Measurements from ENCODE around the gene DDX60. TPM values are rescaled to one million over a fixed set of nuclear protein-coding genes. Genes with fewer than 3 reads are reported as not detected.

Gene DDX60
- polyA plus RNA-seq, 1 donor from 2014 or later, result not detected

- TF ChIP-seq POLR2AphosphoS5 (IDR thresholded peaks at IDR 0.05), result no peak
- TF ChIP-seq TAF1 (IDR thresholded peaks at IDR 0.05; ENCODE audit: low read depth), result no peak
- no peak for TF ChIP-seq EZH2 (IDR thresholded peaks at IDR 0.05; ENCODE audit: borderline replicate concordance, insufficient read depth, low read length, poor library complexity, severe bottlenecking)
- TF ChIP-seq EP300 (conservative IDR thresholded peaks at IDR 0.05; ENCODE audit: poor library complexity, severe bottlenecking), result no peak
- TF ChIP-seq RAD21 (conservative IDR thresholded peaks at IDR 0.05), result no peak
- TF ChIP-seq SMC3 (conservative IDR thresholded peaks at IDR 0.05; ENCODE audit: poor library complexity), result no peak
- no peak for TF ChIP-seq MXI1 (conservative IDR thresholded peaks at IDR 0.05; ENCODE audit: poor library complexity, severe bottlenecking)
- TF ChIP-seq CTCF (IDR thresholded peaks at IDR 0.05; ENCODE audit: poor library complexity, severe bottlenecking), result no peak
- TF ChIP-seq, protein P1, sequence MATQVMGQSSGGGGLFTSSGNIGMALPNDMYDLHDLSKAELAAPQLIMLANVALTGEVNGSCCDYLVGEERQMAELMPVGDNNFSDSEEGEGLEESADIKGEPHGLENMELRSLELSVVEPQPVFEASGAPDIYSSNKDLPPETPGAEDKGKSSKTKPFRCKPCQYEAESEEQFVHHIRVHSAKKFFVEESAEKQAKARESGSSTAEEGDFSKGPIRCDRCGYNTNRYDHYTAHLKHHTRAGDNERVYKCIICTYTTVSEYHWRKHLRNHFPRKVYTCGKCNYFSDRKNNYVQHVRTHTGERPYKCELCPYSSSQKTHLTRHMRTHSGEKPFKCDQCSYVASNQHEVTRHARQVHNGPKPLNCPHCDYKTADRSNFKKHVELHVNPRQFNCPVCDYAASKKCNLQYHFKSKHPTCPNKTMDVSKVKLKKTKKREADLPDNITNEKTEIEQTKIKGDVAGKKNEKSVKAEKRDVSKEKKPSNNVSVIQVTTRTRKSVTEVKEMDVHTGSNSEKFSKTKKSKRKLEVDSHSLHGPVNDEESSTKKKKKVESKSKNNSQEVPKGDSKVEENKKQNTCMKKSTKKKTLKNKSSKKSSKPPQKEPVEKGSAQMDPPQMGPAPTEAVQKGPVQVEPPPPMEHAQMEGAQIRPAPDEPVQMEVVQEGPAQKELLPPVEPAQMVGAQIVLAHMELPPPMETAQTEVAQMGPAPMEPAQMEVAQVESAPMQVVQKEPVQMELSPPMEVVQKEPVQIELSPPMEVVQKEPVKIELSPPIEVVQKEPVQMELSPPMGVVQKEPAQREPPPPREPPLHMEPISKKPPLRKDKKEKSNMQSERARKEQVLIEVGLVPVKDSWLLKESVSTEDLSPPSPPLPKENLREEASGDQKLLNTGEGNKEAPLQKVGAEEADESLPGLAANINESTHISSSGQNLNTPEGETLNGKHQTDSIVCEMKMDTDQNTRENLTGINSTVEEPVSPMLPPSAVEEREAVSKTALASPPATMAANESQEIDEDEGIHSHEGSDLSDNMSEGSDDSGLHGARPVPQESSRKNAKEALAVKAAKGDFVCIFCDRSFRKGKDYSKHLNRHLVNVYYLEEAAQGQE (IDR thresholded peaks at IDR 0.05; ENCODE audit: borderline replicate concordance), result no peak
- H3K4me2 ChIP-seq (ENCODE audit: low read length), result no peak overlapping the region
- no peak overlapping the region for H2AFZ ChIP-seq (ENCODE audit: low read depth, low read length)
- H3K9ac ChIP-seq (ENCODE audit: low read length), result no peak overlapping the region
- H3K27me3 ChIP-seq (ENCODE audit: insufficient read depth, low read depth, low read length), result no peaks in the 10 kb centered on the region
- H3F3A ChIP-seq (ENCODE audit: insufficient read depth, low read length, poor library complexity, severe bottlenecking), result no peaks in the 10 kb centered on the region
- H3K4me3 ChIP-seq (ENCODE audit: low read length), result no peak overlapping the region
- H4K20me1 ChIP-seq (ENCODE audit: insufficient read depth), result no peaks in the 10 kb centered on the region
- no peak overlapping the region for H3K27ac ChIP-seq (ENCODE audit: low read length)
- no peaks in the 10 kb centered on the region for H3K9me2 ChIP-seq (ENCODE audit: insufficient read depth, low read length)
- H3K36me3 ChIP-seq (ENCODE audit: insufficient read depth, low read length), result no peaks in the 10 kb centered on the region
- no peaks in the 10 kb centered on the region for H3K79me2 ChIP-seq (replicated peaks; ENCODE audit: insufficient read depth, low read length)
- no peaks in the 10 kb centered on the region for H3K9me3 ChIP-seq (ENCODE audit: low read length)
Measured at GRCh38 chr4:168337550-168337940, 19.0 kb upstream of the DDX60 start.

- no peaks in the 10 kb centered on the region for H3F3A ChIP-seq (ENCODE audit: insufficient read depth, low read length, poor library complexity, severe bottlenecking)
- H3K9me2 ChIP-seq (ENCODE audit: insufficient read depth, low read length), result no peaks in the 10 kb centered on the region
- no peaks in the 10 kb centered on the region for H4K20me1 ChIP-seq (ENCODE audit: insufficient read depth)
- H3K27me3 ChIP-seq (ENCODE audit: insufficient read depth, low read depth, low read length), result no peaks in the 10 kb centered on the region
- no peaks in the 10 kb centered on the region for H3K79me2 ChIP-seq (replicated peaks; ENCODE audit: insufficient read depth, low read length)
- no peaks in the 10 kb centered on the region for H3K36me3 ChIP-seq (ENCODE audit: insufficient read depth, low read length)
- no peak for TF ChIP-seq CTCF (IDR thresholded peaks at IDR 0.05; ENCODE audit: poor library complexity, severe bottlenecking)
- no peak for TF ChIP-seq TAF1 (IDR thresholded peaks at IDR 0.05; ENCODE audit: low read depth)
- TF ChIP-seq, protein P1 (IDR thresholded peaks at IDR 0.05; ENCODE audit: borderline replicate concordance), result no peak
- no peak for TF ChIP-seq POLR2AphosphoS5 (IDR thresholded peaks at IDR 0.05)
- no peak for TF ChIP-seq RAD21 (conservative IDR thresholded peaks at IDR 0.05)
- no peak for TF ChIP-seq EZH2 (IDR thresholded peaks at IDR 0.05; ENCODE audit: borderline replicate concordance, insufficient read depth, low read length, poor library complexity, severe bottlenecking)
- TF ChIP-seq MXI1 (conservative IDR thresholded peaks at IDR 0.05; ENCODE audit: poor library complexity, severe bottlenecking), result no peak
- no peak for TF ChIP-seq SMC3 (conservative IDR thresholded peaks at IDR 0.05; ENCODE audit: poor library complexity)
- no peak for TF ChIP-seq EP300 (conservative IDR thresholded peaks at IDR 0.05; ENCODE audit: poor library complexity, severe bottlenecking)
- H3K9ac ChIP-seq (ENCODE audit: low read length), result no peak overlapping the region
- no peak overlapping the region for H3K4me3 ChIP-seq (ENCODE audit: low read length)
- H3K27ac ChIP-seq (ENCODE audit: low read length), result no peak overlapping the region
- no peak overlapping the region for H2AFZ ChIP-seq (ENCODE audit: low read depth, low read length)
- H3K9me3 ChIP-seq (ENCODE audit: low read length), result no peaks in the 10 kb centered on the region
- no peak overlapping the region for H3K4me2 ChIP-seq (ENCODE audit: low read length)
Measured at GRCh38 chr4:168336837-168337549, 18.4 kb upstream of the DDX60 start.

Data from neural cell (in vitro differentiated cells).